MCF 10A (cell line): ENCODE measurements around the gene SLC39A3. TPM values are rescaled to one million over a fixed set of nuclear protein-coding genes. Genes with fewer than 3 reads are reported as not detected.
A peak's percentile ranks its signal among the peaks of the same experiment; 100 is the strongest.

Source experiments
- Bru-seq: library from RNA; stranded (reverse); fragments of 400-500 nt; gene quantifications from one replicate; lab custom pipeline; 2021; lab: Mats Ljungman, UMichigan
- BruChase-seq, 2 experiments: library from RNA; stranded (reverse); fragments of 400-500 nt; gene quantifications; one replicate each; lab custom pipeline; 2021; lab: Mats Ljungman, UMichigan
- BruUV-seq: library from RNA; stranded (reverse); fragments of 400-500 nt; replicated peaks from 2 replicates; lab custom pipeline; 2021; lab: Mats Ljungman, UMichigan
- CTCF ChIA-PET: fragments of 300-600 bp; sonication (Branson Sonifier 250); formaldehyde crosslinking; extraction: SDS; loops from one replicate; lab custom pipeline; 2021; ENCODE audit warnings: antibody characterized with exemption, inconsistent platforms; lab: Yijun Ruan, JAX
- POLR2A ChIA-PET: fragments of 300-600, 350-650 bp; sonication (Branson Sonifier 250); formaldehyde crosslinking; extraction: SDS; loops from one replicate; lab custom pipeline; 2020; ENCODE audit warnings: antibody characterized with exemption, inconsistent platforms; lab: Yijun Ruan, JAX
- DNase-seq: peaks from one replicate; pipeline ENCODE4 v3.0.0-alpha.2; 2018; ENCODE audit not compliant: unreplicated experiment
- H3K27ac Mint-ChIP-seq: one replicate; pipeline ENCODE4 v1.8.0; 2022; ENCODE audit warnings: mild to moderate bottlenecking, low read depth, mixed read lengths; ENCODE audit not compliant: unreplicated experiment
- H3K27me3 Mint-ChIP-seq: one replicate; pipeline ENCODE4 v1.8.0; 2022; ENCODE audit warnings: mixed read lengths; ENCODE audit not compliant: insufficient read depth, unreplicated experiment
- H3K36me3 Mint-ChIP-seq: one replicate; pipeline ENCODE4 v1.8.0; 2022; ENCODE audit warnings: mild to moderate bottlenecking, moderate library complexity, mixed read lengths; ENCODE audit not compliant: insufficient read depth, unreplicated experiment
- H3K4me1 Mint-ChIP-seq: one replicate; pipeline ENCODE4 v1.8.0; 2022; ENCODE audit warnings: mixed read lengths; ENCODE audit not compliant: insufficient read depth, unreplicated experiment
- H3K4me3 Mint-ChIP-seq: one replicate; pipeline ENCODE4 v1.8.0; 2022; ENCODE audit warnings: mild to moderate bottlenecking, moderate library complexity, mixed read lengths; ENCODE audit not compliant: unreplicated experiment
- H3K9me3 Mint-ChIP-seq: one replicate; pipeline ENCODE4 v1.8.0; 2022; ENCODE audit warnings: mixed read lengths; ENCODE audit not compliant: unreplicated experiment
- CTCF ChIP-seq: fragments of 200-600 bp; IDR thresholded peaks from one replicate; pipeline ENCODE4 v1.8.0; 2022; ENCODE audit warnings: antibody characterized with exemption, mild to moderate bottlenecking; ENCODE audit not compliant: unreplicated experiment
- intact Hi-C: fragments of 100-400 bp; cut with micrococcal nuclease; formaldehyde crosslinking; loops from 2 replicates; pipeline ENCODE4 v1.14.1; 2022
- long read RNA-seq: library from polyadenylated mRNA; stranded (forward); transcript quantifications from one replicate; pipeline ENCODE4 v2.0.0, GENCODE V29; 2022
- total RNA-seq: library from RNA; stranded (reverse); gene quantifications from 2 replicates; pipeline ENCODE4 v1.2.3, GENCODE V29; 2022

The SLC39A3 gene
- total RNA-seq (21.3 and 29.9 TPM in 2 replicates), Bru-seq, nascent RNA (percentile 55 among the genes with signal in this experiment), BruChase-seq, experiment 1, labeled RNA remaining after a 6-hour chase (percentile 72 among the genes with signal in this experiment), BruChase-seq, experiment 2, labeled RNA remaining after a 2-hour chase (percentile 54 among the genes with signal in this experiment)
- long read RNA-seq, transcript SLC39A3-202 (2 exons, 2,940 nt) = minor isoform, 6 of 105 reads
- long read RNA-seq, transcript SLC39A3-201 (3 exons, 1,502 nt) = major isoform, 84 of 105 reads
- long read RNA-seq, partial matches to known transcripts = 8 of 105 reads
- long read RNA-seq, other reads (novel, unspliced or antisense) = 5 of 105 reads

- H3K27me3 Mint-ChIP-seq = peaks cover 18% of the 10 kb centered on the region
- no peaks in the 10 kb centered on the region for H3K36me3 Mint-ChIP-seq
- H3K9me3 Mint-ChIP-seq = no peaks in the 10 kb centered on the region
- TF ChIP-seq CTCF = no peak
- peak; percentile 99 for DNase-seq
- ChIA-PET POLR2A (interaction anchor here (0.5 to 1.4 kb wide), 8 partner anchors 12 to 112 kb away, joined by 3 to 5 read pairs (median 4); partner anchors contain the start of gene SGTA), CTCF (interaction anchor here (1.3 to 1.5 kb wide), 2 partner anchors 10 to 91 kb away, joined by 6 to 9 read pairs; no protein-coding TSS in a partner anchor)
- peaks cover 6% of the 10 kb centered on the region for H3K4me1 Mint-ChIP-seq
- no TSS peak for BruUV-seq
- intact Hi-C loops = no loop called here
- H3K27ac Mint-ChIP-seq = no peak within 1 kb of the TSS
- peak within 1 kb of the TSS; percentile 76 for H3K4me3 Mint-ChIP-seq
Observed at GRCh38 chr19:2739602-2740313, at the start of gene SLC39A3. Gene SLC39A3 (minus strand): TSS chr19:2740017. CDS start chr19:2737257, 2,760 bp downstream.

GRCh38 chr19:2788237-2788636, 48.4 kb upstream of the SLC39A3 start:
- Mint-ChIP-seq H3K9me3 (no peaks in the 10 kb centered on the region), H3K27ac (no peak overlapping the region), H3K4me3 (no peak overlapping the region), H3K4me1 (peaks cover 22% of the 10 kb centered on the region), H3K36me3 (peaks cover 29% of the 10 kb centered on the region), H3K27me3 (no peaks in the 10 kb centered on the region)
- CTCF ChIA-PET = interaction anchor here (1.1 kb wide), 1 partner anchor 28 kb away, joined by 3 read pairs; no protein-coding TSS in a partner anchor
- POLR2A ChIA-PET = no interaction called here
- DNase-seq = no peak
- intact Hi-C loops = no loop called here
- no peak for TF ChIP-seq CTCF
- no TSS peak for BruUV-seq

- H3K27me3 Mint-ChIP-seq = no peaks in the 10 kb centered on the region
- H3K9me3 Mint-ChIP-seq = no peaks in the 10 kb centered on the region
- no TSS peak for BruUV-seq
- intact Hi-C loops = no loop called here
- H3K4me3 Mint-ChIP-seq = peak overlapping the region; percentile 92
- H3K36me3 Mint-ChIP-seq = peaks cover 31% of the 10 kb centered on the region
- CTCF ChIA-PET = interaction anchor here (1.1 kb wide), 1 partner anchor 27 kb away, joined by 3 read pairs; no protein-coding TSS in a partner anchor
- POLR2A ChIA-PET = interaction anchor here (1.0 to 1.1 kb wide), 2 partner anchors 14 to 32 kb away, joined by 3 read pairs; partner anchors contain the start of gene ZNF554
- DNase-seq = no peak
- H3K4me1 Mint-ChIP-seq = peaks cover 22% of the 10 kb centered on the region
- H3K27ac Mint-ChIP-seq = no peak overlapping the region
- no peak for TF ChIP-seq CTCF
Observed at GRCh38 chr19:2787115-2787514, 47.3 kb upstream of the SLC39A3 start.
